OCI-LY1 (cell line): ENCODE measurements around the gene IGFBP7.

Experiments
- H2AFZ ChIP-seq: fragments of 200-600 bp; sonication (generic), shearing (Covaris generic); 2 replicates; pipeline ENCODE4 v1.6.0; 2014; ENCODE audit warnings: antibody characterized with exemption, mild to moderate bottlenecking, low read length
- H3F3A ChIP-seq: fragments of 200-600 bp; sonication (generic), shearing (Covaris generic); 2 replicates; pipeline ENCODE4 v1.6.0; 2014; ENCODE audit warnings: mild to moderate bottlenecking, antibody characterized with exemption, low read length, moderate library complexity; ENCODE audit not compliant: insufficient read depth
- H3K27ac ChIP-seq: fragments of 200-600 bp; sonication (generic); 2 replicates; pipeline ENCODE4 v1.5.1; 2014; ENCODE audit warnings: low read length, mixed run types, mild to moderate bottlenecking, low read depth; ENCODE audit not compliant: poor library complexity, severe bottlenecking
- H3K27me3 ChIP-seq: fragments of 200-600 bp; sonication (generic); 2 replicates; pipeline ENCODE4 v1.6.0; 2014; ENCODE audit warnings: antibody characterized with exemption, mild to moderate bottlenecking, low read length, moderate library complexity; ENCODE audit not compliant: insufficient read depth
- H3K36me3 ChIP-seq: fragments of 200-600 bp; sonication (generic); 2 replicates; pipeline ENCODE4 v1.6.1; 2014; ENCODE audit warnings: mild to moderate bottlenecking, antibody characterized with exemption, low read length, moderate library complexity, mixed read lengths; ENCODE audit not compliant: insufficient read depth
- H3K4me1 ChIP-seq: fragments of 200-600 bp; sonication (generic); 2 replicates; pipeline ENCODE4 v1.5.1; 2014; ENCODE audit warnings: mild to moderate bottlenecking, low read length, moderate library complexity; ENCODE audit not compliant: insufficient read depth, severe bottlenecking
- H3K4me2 ChIP-seq: fragments of 200-600 bp; sonication (generic), shearing (Covaris generic); 2 replicates; pipeline ENCODE4 v1.6.1; 2014; ENCODE audit warnings: low read length
- H3K4me3 ChIP-seq: fragments of 200-600 bp; sonication (generic); 2 replicates; pipeline ENCODE4 v1.5.1; 2014; ENCODE audit warnings: low read length, low read depth, mild to moderate bottlenecking, mixed read lengths; ENCODE audit not compliant: poor library complexity, severe bottlenecking
- H3K79me2 ChIP-seq: fragments of 200-600 bp; shearing (Covaris generic); 2 replicates; pipeline ENCODE4 v1.6.1; 2016; ENCODE audit warnings: mixed run types, low read length, mixed read lengths; ENCODE audit not compliant: insufficient read depth
- H3K9ac ChIP-seq: fragments of 200-600 bp; sonication (generic), shearing (Covaris generic); 2 replicates; pipeline ENCODE4 v1.6.1; 2014; ENCODE audit warnings: mild to moderate bottlenecking, low read length, mixed read lengths
- H3K9me2 ChIP-seq: fragments of 200-600 bp; sonication (generic), shearing (Covaris generic); 2 replicates; pipeline ENCODE4 v1.6.1; 2014; ENCODE audit warnings: low read depth, mild to moderate bottlenecking, low read length, mixed read lengths
- H3K9me3 ChIP-seq: fragments of 200-600 bp; shearing (Covaris generic); 2 replicates; pipeline ENCODE4 v1.6.1; 2014; ENCODE audit warnings: low read length, mixed read lengths
- H4K20me1 ChIP-seq: fragments of 200-600 bp; sonication (generic), shearing (Covaris generic); 2 replicates; pipeline ENCODE4 v1.6.0; 2016; ENCODE audit warnings: mild to moderate bottlenecking, low read length; ENCODE audit not compliant: insufficient read depth
- CTCF ChIP-seq: fragments of 200-600 bp; sonication (generic), shearing (Covaris generic); IDR thresholded peaks from 2 replicates; pipeline ENCODE4 v1.5.1; 2017; ENCODE audit warnings: mild to moderate bottlenecking, antibody characterized with exemption, low read length, moderate library complexity, mixed read lengths
- EZH2 ChIP-seq: fragments of 200-600 bp; sonication (generic), shearing (Covaris generic); IDR thresholded peaks from 2 replicates; pipeline ENCODE4 v1.8.0; 2017; ENCODE audit warnings: borderline replicate concordance, mixed run types, mild to moderate bottlenecking, antibody characterized with exemption, low read length, moderate library complexity, mixed read lengths

IGFBP7 gene

GRCh38 chr4:57100979-57101651 is 9.1 kb downstream of the IGFBP7 start:
- H3K27ac ChIP-seq = no peak overlapping the region
- TF ChIP-seq CTCF = no peak
- no peak for TF ChIP-seq EZH2
- H3F3A ChIP-seq = no peaks in the 10 kb centered on the region
- no peak overlapping the region for H2AFZ ChIP-seq
- H3K27me3 ChIP-seq = no peaks in the 10 kb centered on the region
- no peak overlapping the region for H3K9ac ChIP-seq
- H3K9me2 ChIP-seq = no peaks in the 10 kb centered on the region
- no peak overlapping the region for H3K4me2 ChIP-seq
- no peaks in the 10 kb centered on the region for H3K79me2 ChIP-seq
- no peaks in the 10 kb centered on the region for H4K20me1 ChIP-seq
- no peak overlapping the region for H3K4me3 ChIP-seq
- H3K4me1 ChIP-seq = no peaks in the 10 kb centered on the region
- no peaks in the 10 kb centered on the region for H3K9me3 ChIP-seq
- H3K36me3 ChIP-seq = no peaks in the 10 kb centered on the region

- Histone ChIP-seq H3F3A (no peaks in the 10 kb centered on the region), H3K9ac (no peak overlapping the region), H2AFZ (no peak overlapping the region), H3K4me1 (no peaks in the 10 kb centered on the region), H3K79me2 (no peaks in the 10 kb centered on the region), H3K27me3 (no peaks in the 10 kb centered on the region), H3K27ac (no peak overlapping the region), H4K20me1 (no peaks in the 10 kb centered on the region), H3K9me2 (no peaks in the 10 kb centered on the region), H3K9me3 (no peaks in the 10 kb centered on the region), H3K36me3 (no peaks in the 10 kb centered on the region), H3K4me3 (no peak overlapping the region), H3K4me2 (no peak overlapping the region)
- TF ChIP-seq CTCF (no peak), EZH2 (no peak)
Observed at GRCh38 chr4:57099363-57099762, 10.8 kb downstream of the IGFBP7 start.

GRCh38 chr4:57098941-57099340 is 11.2 kb downstream of the IGFBP7 start:
- Histone ChIP-seq H3F3A (no peaks in the 10 kb centered on the region), H3K79me2 (no peaks in the 10 kb centered on the region), H2AFZ (no peak overlapping the region), H3K9ac (no peak overlapping the region), H3K9me2 (no peaks in the 10 kb centered on the region), H3K4me3 (no peak overlapping the region), H4K20me1 (no peaks in the 10 kb centered on the region), H3K4me1 (no peaks in the 10 kb centered on the region), H3K36me3 (no peaks in the 10 kb centered on the region), H3K27me3 (no peaks in the 10 kb centered on the region), H3K4me2 (no peak overlapping the region), H3K9me3 (no peaks in the 10 kb centered on the region), H3K27ac (no peak overlapping the region)
- TF ChIP-seq EZH2 (no peak), CTCF (no peak)
